Activated CD4-positive, alpha-beta memory T cell treated with anti-CD3 and anti-CD28 coated beads for 36 hours (primary cell): Measurements from ENCODE around the gene MEGF6. TPM values are rescaled to one million over a fixed set of nuclear protein-coding genes. Genes with fewer than 3 reads are reported as not detected.

Source experiments
- CTCF ChIA-PET: fragments of 350-600 bp; sonication (Branson Sonifier 250); formaldehyde crosslinking; loops from one replicate; lab custom pipeline; 2021; ENCODE audit warnings: antibody characterized with exemption, inconsistent platforms; lab: Charles Lee
- POLR2A ChIA-PET: fragments of 350-600 bp; sonication (Branson Sonifier 250); formaldehyde crosslinking; loops from one replicate; lab custom pipeline; 2021; ENCODE audit warnings: antibody characterized with exemption; lab: Charles Lee
- DNase-seq: peaks from one replicate; pipeline ENCODE4 v3.0.0-alpha.2; 2020
- H3K27ac Mint-ChIP-seq: one replicate; pipeline ENCODE4 v1.8.0; 2021; ENCODE audit warnings: mixed read lengths
- H3K27me3 Mint-ChIP-seq: one replicate; pipeline ENCODE4 v1.8.0; 2021; ENCODE audit warnings: mixed read lengths
- H3K36me3 Mint-ChIP-seq: one replicate; pipeline ENCODE4 v1.8.0; 2021; ENCODE audit warnings: mixed read lengths
- H3K4me1 Mint-ChIP-seq: one replicate; pipeline ENCODE4 v1.8.0; 2021; ENCODE audit warnings: low read depth, mixed read lengths
- H3K4me3 Mint-ChIP-seq: one replicate; pipeline ENCODE4 v1.8.0; 2021; ENCODE audit warnings: mild to moderate bottlenecking, mixed read lengths
- H3K9me3 Mint-ChIP-seq: one replicate; pipeline ENCODE4 v1.8.0; 2021; ENCODE audit warnings: mixed read lengths
- intact Hi-C: fragments of 100-400 bp; cut with micrococcal nuclease; formaldehyde crosslinking; loops from one replicate; pipeline ENCODE4 v1.15.1; 2023
- total RNA-seq, 2 experiments: library from RNA; stranded (reverse); gene quantifications; one replicate each; pipeline ENCODE4 v1.2.3, GENCODE V29; 2021

MEGF6 gene
- total RNA-seq, 2 experiments from 2014 or later = 6.8 to 9.8 TPM

GRCh38 chr1:3480369-3480719 lies 131.0 kb downstream of the MEGF6 start:
- Mint-ChIP-seq H3K27ac (no peak overlapping the region), H3K4me1 (no peaks in the 10 kb centered on the region), H3K9me3 (no peaks in the 10 kb centered on the region), H3K4me3 (no peak overlapping the region), H3K36me3 (no peaks in the 10 kb centered on the region), H3K27me3 (no peaks in the 10 kb centered on the region)
- CTCF ChIA-PET = interaction anchor here (1.9 kb wide), 1 partner anchor 27 kb away, joined by 8 read pairs; no protein-coding TSS in a partner anchor
- intact Hi-C loops = no loop called here
- DNase-seq = no peak
- POLR2A ChIA-PET = no interaction called here

- Mint-ChIP-seq H3K4me3 (no peak overlapping the region), H3K36me3 (no peaks in the 10 kb centered on the region), H3K9me3 (no peaks in the 10 kb centered on the region), H3K27ac (no peak overlapping the region), H3K27me3 (no peaks in the 10 kb centered on the region), H3K4me1 (no peaks in the 10 kb centered on the region)
- CTCF ChIA-PET = interaction anchor here (1.0 to 1.9 kb wide), 2 partner anchors 11 to 27 kb away, joined by 3 to 8 read pairs; no protein-coding TSS in a partner anchor
- intact Hi-C loops = no loop called here
- DNase-seq = no peak
- POLR2A ChIA-PET = no interaction called here
These were observed 131.6 kb downstream of the MEGF6 start for GRCh38 chr1:3479511-3480368.

GRCh38 chr1:3478187-3478586 lies 133.1 kb downstream of the MEGF6 start:
- no peak for DNase-seq
- Mint-ChIP-seq H3K36me3 (no peaks in the 10 kb centered on the region), H3K27ac (no peak overlapping the region)

GRCh38 chr1:3477241-3477995 lies 133.9 kb downstream of the MEGF6 start:
- Mint-ChIP-seq H3K4me3 (no peak overlapping the region), H3K4me1 (no peaks in the 10 kb centered on the region), H3K27me3 (no peaks in the 10 kb centered on the region), H3K9me3 (no peaks in the 10 kb centered on the region), H3K27ac (no peak overlapping the region), H3K36me3 (no peaks in the 10 kb centered on the region)
- CTCF ChIA-PET = no interaction called here
- DNase-seq = no peak
- POLR2A ChIA-PET = no interaction called here
- intact Hi-C loops = no loop called here

More at GRCh38 chr1:3478187-3478586, 133.1 kb downstream of the MEGF6 start:
- CTCF ChIA-PET = interaction anchor here (0.8 kb wide), 1 partner anchor 25 kb away, joined by 4 read pairs; no protein-coding TSS in a partner anchor
- Mint-ChIP-seq H3K27me3 (no peaks in the 10 kb centered on the region), H3K4me3 (no peak overlapping the region), H3K9me3 (no peaks in the 10 kb centered on the region), H3K4me1 (no peaks in the 10 kb centered on the region)
- intact Hi-C loops = no loop called here
- POLR2A ChIA-PET = no interaction called here

- ChIA-PET CTCF (no interaction called here), POLR2A (no interaction called here)
- Mint-ChIP-seq H3K4me3 (no peak overlapping the region), H3K9me3 (no peaks in the 10 kb centered on the region), H3K27me3 (no peaks in the 10 kb centered on the region), H3K4me1 (no peaks in the 10 kb centered on the region), H3K27ac (no peak overlapping the region), H3K36me3 (no peaks in the 10 kb centered on the region)
- DNase-seq = no peak
- intact Hi-C loops = no loop called here
These were observed 134.6 kb downstream of the MEGF6 start for GRCh38 chr1:3476666-3477065.

- Mint-ChIP-seq H3K4me3 (no peak overlapping the region), H3K9me3 (no peaks in the 10 kb centered on the region), H3K27ac (no peak overlapping the region), H3K36me3 (no peaks in the 10 kb centered on the region), H3K27me3 (no peaks in the 10 kb centered on the region), H3K4me1 (no peaks in the 10 kb centered on the region)
- DNase-seq = no peak
- CTCF ChIA-PET = no interaction called here
- intact Hi-C loops = no loop called here
- POLR2A ChIA-PET = no interaction called here
These were observed 135.3 kb downstream of the MEGF6 start for GRCh38 chr1:3475839-3476573.

- DNase-seq = no peak
- POLR2A ChIA-PET = no interaction called here
These were observed 136.9 kb downstream of the MEGF6 start for GRCh38 chr1:3474421-3474820.

GRCh38 chr1:3474016-3474415 lies 137.3 kb downstream of the MEGF6 start:
- Mint-ChIP-seq H3K4me1 (no peaks in the 10 kb centered on the region), H3K36me3 (no peaks in the 10 kb centered on the region), H3K4me3 (no peak overlapping the region), H3K27ac (no peak overlapping the region), H3K27me3 (no peaks in the 10 kb centered on the region), H3K9me3 (no peaks in the 10 kb centered on the region)
- intact Hi-C loops = no loop called here
- CTCF ChIA-PET = no interaction called here
- POLR2A ChIA-PET = no interaction called here
- no peak for DNase-seq

More at GRCh38 chr1:3474421-3474820, 136.9 kb downstream of the MEGF6 start:
- Mint-ChIP-seq H3K36me3 (no peaks in the 10 kb centered on the region), H3K9me3 (no peaks in the 10 kb centered on the region), H3K4me3 (no peak overlapping the region), H3K27ac (no peak overlapping the region), H3K27me3 (no peaks in the 10 kb centered on the region), H3K4me1 (no peaks in the 10 kb centered on the region)
- intact Hi-C loops = no loop called here
- CTCF ChIA-PET = no interaction called here

GRCh38 chr1:3473381-3473844 lies 137.9 kb downstream of the MEGF6 start:
- no peak overlapping the region for H3K27ac Mint-ChIP-seq
- ChIA-PET POLR2A (no interaction called here), CTCF (interaction anchor here (2.6 kb wide), 1 partner anchor 20 kb away, joined by 12 read pairs; no protein-coding TSS in a partner anchor)

GRCh38 chr1:3472906-3473305 lies 138.4 kb downstream of the MEGF6 start:
- ChIA-PET CTCF (interaction anchor here (2.6 kb wide), 1 partner anchor 20 kb away, joined by 12 read pairs; no protein-coding TSS in a partner anchor), POLR2A (no interaction called here)
- Mint-ChIP-seq H3K27me3 (no peaks in the 10 kb centered on the region), H3K4me1 (no peaks in the 10 kb centered on the region), H3K36me3 (no peaks in the 10 kb centered on the region), H3K4me3 (no peak overlapping the region), H3K27ac (no peak overlapping the region), H3K9me3 (no peaks in the 10 kb centered on the region)
- no peak for DNase-seq
- intact Hi-C loops = no loop called here

More at GRCh38 chr1:3473381-3473844, 137.9 kb downstream of the MEGF6 start:
- no peaks in the 10 kb centered on the region for H3K9me3 Mint-ChIP-seq
- no peaks in the 10 kb centered on the region for H3K36me3 Mint-ChIP-seq
- H3K4me3 Mint-ChIP-seq = no peak overlapping the region
- no peaks in the 10 kb centered on the region for H3K27me3 Mint-ChIP-seq
- H3K4me1 Mint-ChIP-seq = no peaks in the 10 kb centered on the region
- no peak for DNase-seq
- intact Hi-C loops = no loop called here

- ChIA-PET POLR2A (no interaction called here), CTCF (interaction anchor here (0.9 to 2.6 kb wide), 2 partner anchors 19 to 49 kb away, joined by 3 to 12 read pairs; no protein-coding TSS in a partner anchor)
- Mint-ChIP-seq H3K4me3 (no peak overlapping the region), H3K9me3 (no peaks in the 10 kb centered on the region), H3K27me3 (no peaks in the 10 kb centered on the region), H3K36me3 (no peaks in the 10 kb centered on the region), H3K4me1 (no peaks in the 10 kb centered on the region), H3K27ac (no peak overlapping the region)
- DNase-seq = no peak
- intact Hi-C loops = no loop called here
These were observed 139.0 kb downstream of the MEGF6 start for GRCh38 chr1:3472088-3472850.
